NAMALWA (cell line): ENCODE measurements around the gene PDLIM5.
"Not testable (repeated sequence)": the region's sequence is repeated elsewhere in the genome, so short reads cannot be mapped to it uniquely, and the experiment has no call there.

Source experiments
- DNase-seq: peaks from one replicate; pipeline ENCODE4 v3.0.0-alpha.2; 2015; ENCODE audit warnings: low spot score

Gene PDLIM5

GRCh38 chr4:94462572-94462971 is 10.8 kb downstream of the PDLIM5 start:
- DNase-seq = no peak

GRCh38 chr4:94463771-94464170 is 12.0 kb downstream of the PDLIM5 start:
- no peak for DNase-seq

GRCh38 chr4:94466371-94466770 is 14.6 kb downstream of the PDLIM5 start:
- no peak for DNase-seq

- DNase-seq = no peak
These were observed 15.2 kb downstream of the PDLIM5 start for GRCh38 chr4:94466923-94467322.

GRCh38 chr4:94468093-94468769 is 16.5 kb downstream of the PDLIM5 start:
- no peak for DNase-seq

- no peak for DNase-seq
These were observed 17.6 kb downstream of the PDLIM5 start for GRCh38 chr4:94469221-94469784.

GRCh38 chr4:94470132-94470531 is 18.4 kb downstream of the PDLIM5 start:
- no peak for DNase-seq

GRCh38 chr4:94470782-94471181 is 19.0 kb downstream of the PDLIM5 start:
- DNase-seq = not testable (repeated sequence)

GRCh38 chr4:94472056-94472826 is 20.5 kb downstream of the PDLIM5 start:
- DNase-seq = no peak

- DNase-seq = no peak
These were observed 23.3 kb downstream of the PDLIM5 start for GRCh38 chr4:94475050-94475449.

- DNase-seq = no peak
These were observed 24.1 kb downstream of the PDLIM5 start for GRCh38 chr4:94475794-94476193.

- no peak for DNase-seq
These were observed 25.5 kb downstream of the PDLIM5 start for GRCh38 chr4:94477227-94477626.

- DNase-seq = not testable (repeated sequence)
These were observed 27.1 kb downstream of the PDLIM5 start for GRCh38 chr4:94478805-94479204.

GRCh38 chr4:94479358-94480141 is 27.8 kb downstream of the PDLIM5 start:
- DNase-seq = no peak

GRCh38 chr4:94480362-94480951 is 28.7 kb downstream of the PDLIM5 start:
- no peak for DNase-seq

- no peak for DNase-seq
These were observed 32.2 kb downstream of the PDLIM5 start for GRCh38 chr4:94483895-94484294.

GRCh38 chr4:94484818-94485217 is 33.1 kb downstream of the PDLIM5 start:
- no peak for DNase-seq

GRCh38 chr4:94486372-94486801 is 34.6 kb downstream of the PDLIM5 start:
- no peak for DNase-seq

- DNase-seq = no peak
These were observed 36.9 kb downstream of the PDLIM5 start for GRCh38 chr4:94488670-94489069.

- no peak for DNase-seq
These were observed 37.4 kb downstream of the PDLIM5 start for GRCh38 chr4:94489098-94489497.

GRCh38 chr4:94490437-94490836 is 38.7 kb downstream of the PDLIM5 start:
- no peak for DNase-seq

GRCh38 chr4:94491322-94491721 is 39.6 kb downstream of the PDLIM5 start:
- no peak for DNase-seq
